ENCODE data around the gene DIP2C.

Gene DIP2C

DNA sequence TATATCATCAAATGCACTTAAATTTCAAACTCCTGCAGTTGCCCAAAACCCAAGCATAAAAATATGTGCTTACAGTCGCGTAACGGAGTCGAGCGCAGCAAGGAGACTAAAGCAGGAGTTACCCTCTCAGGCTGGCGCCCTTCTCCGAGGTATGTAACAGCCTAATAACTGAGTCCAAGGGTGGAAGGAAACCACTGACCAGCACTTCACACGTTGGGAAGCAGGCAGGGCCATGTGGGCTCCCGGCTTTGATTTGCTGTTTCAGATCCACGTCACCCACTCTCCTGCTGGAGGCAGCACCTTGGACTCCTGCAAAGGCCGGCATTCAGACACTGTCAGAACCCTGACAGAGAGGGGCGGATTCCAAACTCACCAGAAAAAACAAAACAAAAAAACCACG is 123.8 kb downstream of the DIP2C start:
- no peak for DNase-seq

DNA sequence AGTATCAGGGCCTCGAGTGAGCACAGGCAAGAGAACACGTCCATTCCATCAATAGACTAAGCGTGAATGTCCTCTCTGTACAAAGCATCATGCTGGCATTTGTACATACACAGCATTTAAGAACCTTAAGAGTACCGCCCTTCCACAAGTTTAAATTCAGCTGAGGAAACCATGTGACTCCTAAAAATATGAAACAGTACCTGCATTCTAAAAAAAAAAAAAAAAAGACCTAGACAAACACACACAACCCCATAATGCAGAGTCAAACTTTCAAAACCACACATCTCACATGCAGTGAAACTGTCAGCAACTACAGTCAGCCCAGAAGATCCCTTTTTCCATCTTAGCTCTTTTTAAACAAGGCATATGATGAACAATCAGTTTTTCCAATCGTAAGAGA is 124.3 kb downstream of the DIP2C start:
- DNase-seq = no peak

DNA sequence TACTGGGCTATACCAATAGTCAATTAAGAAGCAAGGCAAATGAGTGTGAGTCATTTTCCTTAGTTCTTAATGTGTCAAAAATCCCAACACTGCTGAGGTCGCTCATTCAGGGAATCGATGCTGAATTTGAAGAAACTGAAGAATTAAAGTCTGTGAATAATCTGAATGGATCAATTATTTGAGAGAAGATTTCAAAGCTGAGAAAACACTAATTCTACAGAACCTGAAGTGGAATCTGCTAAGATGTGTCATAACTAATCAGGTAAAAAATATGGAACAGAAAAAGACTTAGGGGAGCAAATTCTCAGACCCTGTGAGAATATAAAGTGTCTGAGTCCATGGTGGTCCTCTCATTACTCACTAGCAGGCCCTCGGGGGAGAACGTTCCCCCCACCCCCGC is 125.6 kb downstream of the DIP2C start:
- no peak for DNase-seq

DNA sequence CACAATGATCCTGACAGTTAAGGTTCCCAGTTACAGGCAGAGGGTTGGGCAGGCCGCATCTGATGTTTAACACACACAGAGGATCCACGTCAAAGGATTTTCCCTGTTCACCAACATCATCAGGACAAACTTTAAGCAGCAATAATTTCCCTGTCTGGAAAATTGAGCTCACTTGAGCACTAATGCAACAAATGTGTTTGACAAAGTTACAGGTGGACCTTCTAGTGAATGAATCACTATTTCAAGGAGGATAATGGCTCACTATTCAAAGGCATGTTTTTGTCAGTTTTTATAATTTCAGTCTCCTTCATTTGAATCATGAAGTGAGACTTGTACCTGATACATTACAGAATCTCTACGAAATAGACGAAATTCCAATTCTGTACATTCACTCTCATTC is 127.3 kb downstream of the DIP2C start:
- DNase-seq = no peak

DNA sequence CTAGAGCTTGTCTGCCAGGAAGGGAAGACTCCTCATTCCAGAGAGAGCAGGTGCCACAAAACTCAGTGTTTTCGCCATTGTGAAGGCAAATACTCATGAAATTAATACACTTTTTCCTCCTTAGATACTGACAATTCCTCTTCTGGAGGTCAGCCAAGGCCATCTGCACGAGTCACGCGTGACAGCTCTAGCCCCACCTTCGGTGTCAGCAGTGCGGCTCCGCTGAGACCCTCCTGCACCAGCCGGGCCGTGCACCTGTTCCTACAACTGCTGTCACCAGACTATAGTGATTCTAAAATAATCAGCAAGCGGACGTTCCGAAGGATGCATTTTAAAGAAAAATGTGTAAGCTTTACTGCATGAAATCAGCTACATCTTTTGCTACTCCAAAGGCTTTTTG is 127.7 kb downstream of the DIP2C start:
- no peak for DNase-seq

DNA sequence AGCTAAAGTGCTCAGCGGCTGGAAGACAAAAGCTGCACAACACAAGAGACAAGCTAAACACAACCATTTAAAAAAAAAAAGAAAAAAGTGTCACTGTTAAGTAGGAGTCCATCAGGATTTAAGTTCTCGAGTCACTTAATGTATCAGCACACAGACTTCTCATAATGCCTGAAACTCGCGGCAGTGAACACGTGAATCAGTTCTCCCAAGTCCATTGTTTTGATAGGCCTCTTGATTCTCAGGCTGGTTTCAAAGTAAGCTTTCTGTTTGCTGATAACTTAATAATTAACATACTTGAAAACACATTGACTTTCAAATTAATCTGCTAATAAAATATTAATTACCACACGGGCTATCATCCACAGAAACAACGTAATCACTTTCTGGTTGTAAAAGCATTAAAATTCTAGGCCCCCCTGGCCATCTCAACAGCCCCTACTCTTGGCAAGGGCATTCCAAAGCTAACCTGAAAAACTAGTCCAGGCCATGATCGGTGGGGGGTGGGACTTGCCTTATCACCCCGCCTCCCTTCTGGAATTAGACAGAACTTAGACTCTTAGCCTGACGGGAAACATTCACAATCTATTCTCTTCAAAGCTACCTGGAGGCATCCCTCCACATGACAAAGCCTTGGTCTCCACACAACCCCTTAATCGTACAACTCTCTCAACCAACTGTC is 129.0 kb downstream of the DIP2C start:
- DNase-seq = no peak

DNA sequence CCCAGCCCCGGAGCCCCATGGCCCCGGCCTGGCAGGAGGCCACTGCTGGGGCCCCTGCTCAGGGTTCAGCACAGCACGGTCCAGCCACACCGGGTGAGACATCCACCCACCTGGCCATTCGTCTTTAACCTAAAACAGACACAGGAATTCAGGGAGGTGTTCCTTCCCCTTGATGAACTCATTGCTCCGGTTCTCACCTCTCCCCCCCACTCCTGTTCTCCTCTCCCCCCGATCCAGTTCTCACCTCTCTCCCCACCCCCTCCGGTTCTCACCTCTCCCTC is 129.8 kb downstream of the DIP2C start:
- DNase-seq = no peak

DNA sequence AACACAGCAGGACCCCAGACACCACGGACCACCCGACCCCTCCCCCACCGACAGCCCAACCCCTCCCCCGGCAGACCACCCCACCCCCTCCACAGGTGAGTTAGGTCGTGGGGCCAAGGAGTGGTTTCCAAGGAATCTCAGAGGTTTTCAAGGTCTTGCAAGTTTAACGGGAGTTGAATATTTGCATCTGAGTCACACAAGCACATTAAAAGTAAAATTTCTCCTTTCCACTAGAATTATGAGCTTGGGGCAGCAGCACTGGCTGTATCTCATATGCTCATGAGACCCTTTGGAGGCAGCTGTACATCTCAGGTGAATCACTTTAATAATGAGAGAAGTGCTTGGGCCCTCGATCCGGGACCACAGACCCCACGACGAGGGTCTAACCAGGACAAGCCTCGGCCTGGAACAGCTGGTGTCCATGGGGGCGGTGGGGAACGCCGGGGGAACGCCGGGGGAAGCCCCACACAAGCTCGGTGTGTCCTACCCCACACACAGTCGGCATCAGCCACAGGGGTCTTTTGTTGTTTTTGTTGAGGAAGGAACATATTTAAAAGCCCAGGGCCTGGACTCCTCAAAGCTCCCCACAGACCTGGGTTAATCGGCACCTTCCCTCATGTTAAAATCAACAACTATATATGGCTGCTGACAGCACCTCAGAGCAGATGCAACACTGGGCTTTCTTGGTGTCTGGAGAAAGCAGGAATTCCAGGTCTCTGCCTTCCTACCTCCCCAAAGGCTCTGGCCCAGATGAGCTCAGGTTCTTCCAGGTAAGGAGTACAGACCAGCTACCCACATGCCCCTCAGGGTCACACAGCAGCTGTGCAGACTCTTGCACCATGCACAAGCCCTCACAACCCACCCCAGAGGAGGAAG is 130.3 kb downstream of the DIP2C start:
- no peak for DNase-seq

DNA sequence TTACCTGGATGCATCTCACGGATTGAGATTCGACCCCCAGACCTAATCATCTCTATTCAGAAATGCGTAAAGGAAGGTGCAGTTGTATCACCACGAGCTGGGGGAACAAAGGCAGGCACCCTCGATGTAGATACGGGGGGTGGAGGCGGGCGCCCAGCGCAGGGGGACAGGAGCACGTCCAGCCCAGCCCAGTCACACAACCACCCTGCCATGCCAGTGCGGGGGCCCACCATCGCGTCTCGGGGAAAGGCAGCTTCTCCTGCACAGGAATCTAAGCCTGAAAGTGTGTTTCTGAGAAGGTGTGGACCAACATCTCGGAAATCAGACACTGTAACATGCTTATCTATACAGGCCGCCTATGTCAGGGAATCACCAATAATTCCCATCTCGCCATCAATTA is 131.1 kb downstream of the DIP2C start:
- DNase-seq = no peak

DNA sequence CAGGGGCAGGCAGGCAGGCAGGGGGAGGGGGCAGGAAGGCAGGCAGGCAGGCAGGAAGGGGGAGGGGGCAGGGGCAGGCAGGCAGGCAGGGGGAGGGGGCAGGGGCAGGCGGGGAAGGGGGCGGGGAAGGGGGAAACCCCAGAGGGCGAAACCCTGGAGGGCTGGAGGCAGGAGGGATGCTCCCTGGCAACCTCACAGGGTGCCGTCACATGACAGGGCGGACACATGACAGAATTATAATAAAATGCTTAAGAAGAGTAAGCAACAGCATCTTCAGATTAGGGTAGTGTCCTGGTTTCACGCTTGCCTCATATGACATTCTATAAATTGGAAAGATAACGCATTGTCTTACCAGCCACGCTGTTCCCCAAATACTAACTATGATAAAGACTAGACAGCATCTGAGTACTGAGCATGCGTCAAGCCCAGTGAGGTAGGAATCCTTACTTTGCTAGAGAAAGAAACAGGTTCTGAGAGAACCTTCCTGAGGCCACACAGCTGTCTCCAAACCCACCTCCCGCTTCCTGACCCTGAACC is 131.6 kb downstream of the DIP2C start:
- DNase-seq = no peak

DNA sequence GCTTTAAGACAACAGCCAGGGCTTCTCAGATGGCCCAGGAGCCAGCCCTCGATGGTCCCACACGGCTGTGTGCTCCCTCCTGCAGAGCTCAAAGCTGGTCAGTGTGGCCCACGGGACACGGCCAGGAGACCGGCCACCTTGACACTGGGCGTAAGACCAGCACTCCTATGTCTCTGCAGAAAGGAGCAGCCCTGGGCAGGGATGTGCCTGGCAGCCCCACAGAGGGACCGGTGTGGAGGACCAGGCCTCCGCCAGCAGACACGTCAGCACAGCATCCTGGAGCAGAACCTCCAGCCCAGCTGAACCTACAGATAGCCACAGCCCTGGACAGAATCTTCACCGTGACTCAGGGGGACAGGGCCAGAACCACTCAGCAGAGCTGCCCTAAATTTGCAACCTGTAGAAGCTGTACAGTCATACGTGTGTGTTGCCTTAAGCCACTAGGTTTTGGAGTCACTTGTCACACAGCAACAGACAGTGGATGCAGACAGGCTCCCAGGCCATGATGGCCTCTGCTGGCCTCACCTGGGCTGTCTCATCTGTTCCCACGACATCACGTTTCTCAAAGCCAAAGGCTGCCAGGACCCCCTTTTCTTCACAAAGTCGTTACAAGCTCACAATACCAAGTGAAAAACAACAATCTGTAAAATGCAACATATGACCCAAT is 132.4 kb downstream of the DIP2C start:
- no peak for DNase-seq

DNA sequence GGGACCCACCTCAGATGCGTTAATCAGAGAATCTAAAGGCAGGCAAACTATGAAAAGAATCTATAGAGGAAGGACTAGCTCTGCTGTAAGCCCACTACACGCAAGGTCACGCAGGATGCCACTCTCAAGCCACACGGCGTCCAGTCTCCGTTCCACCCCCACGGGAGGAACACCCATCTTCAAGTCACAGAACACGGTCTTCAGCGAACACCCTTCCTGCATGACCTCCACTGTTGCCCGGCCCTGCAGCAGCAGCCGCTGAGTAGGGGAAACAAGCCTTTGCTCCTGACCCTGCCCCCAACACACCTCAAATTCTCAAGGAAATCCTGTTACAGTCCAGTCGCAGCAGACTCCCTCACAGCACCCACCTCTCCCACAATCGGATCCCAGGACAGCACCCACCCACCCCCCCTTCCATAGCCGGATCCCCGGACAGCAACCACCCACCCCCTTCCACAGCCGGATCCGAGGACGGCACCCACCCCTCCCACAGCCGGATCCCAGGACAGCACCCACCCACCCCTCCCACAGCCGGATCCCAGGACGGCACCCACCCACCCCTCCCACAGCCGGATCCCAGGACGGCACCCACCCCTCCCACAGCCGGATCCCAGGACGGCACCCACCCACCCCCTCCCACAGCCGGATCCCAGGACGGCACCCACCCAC is 133.7 kb downstream of the DIP2C start:
- no peak for DNase-seq

DNA sequence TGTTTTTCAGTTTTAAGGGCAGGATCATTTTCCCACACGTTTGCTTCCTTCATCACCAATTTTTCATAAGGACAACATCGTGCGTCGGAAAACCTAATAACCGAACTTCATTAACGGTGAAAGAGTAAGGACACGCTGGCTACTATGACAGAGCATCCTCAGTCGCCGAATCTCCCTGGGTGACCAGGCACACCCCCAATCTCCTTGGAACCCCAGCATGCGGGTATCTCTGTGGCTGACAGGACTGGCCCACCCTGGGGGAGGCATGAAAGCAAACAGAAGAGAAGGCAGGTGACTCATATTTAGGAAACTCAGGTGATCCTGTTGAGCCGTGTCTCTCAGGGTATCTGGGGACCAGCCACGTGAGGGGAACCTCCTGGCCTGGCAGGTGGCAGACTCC is 134.2 kb downstream of the DIP2C start:
- DNase-seq = no peak

DNA sequence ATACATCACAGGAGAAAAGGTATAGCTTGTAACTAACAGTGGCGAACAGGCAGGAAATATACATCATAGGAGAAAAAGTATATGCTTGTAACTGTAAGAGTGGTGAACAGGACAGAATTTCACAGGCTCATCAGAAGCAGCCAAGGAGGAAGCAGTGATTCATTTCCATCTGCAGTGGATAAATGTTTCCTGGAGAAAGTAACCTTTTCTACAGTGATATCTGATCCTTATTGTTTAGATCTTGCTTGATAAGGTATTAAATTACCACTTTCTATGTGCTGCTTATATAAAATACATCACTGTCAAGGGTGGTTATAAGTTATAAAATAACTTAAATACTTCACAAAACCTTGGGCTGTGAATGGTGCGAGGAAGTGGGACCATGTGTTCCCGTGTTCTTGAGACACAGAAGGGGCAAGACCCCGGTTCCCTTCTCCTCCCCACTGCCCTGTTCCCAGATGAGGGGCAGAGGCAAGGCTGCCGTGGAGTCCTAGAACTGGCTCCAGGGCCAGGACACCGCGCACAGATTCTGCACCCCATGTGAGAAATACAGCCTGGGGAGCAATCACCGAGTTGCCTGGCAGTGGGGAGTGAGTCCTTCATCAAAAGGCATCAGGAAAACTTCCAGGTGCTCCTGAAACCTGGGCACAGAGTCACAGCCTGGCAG is 135.2 kb downstream of the DIP2C start:
- DNase-seq = peak; percentile 5

DNA sequence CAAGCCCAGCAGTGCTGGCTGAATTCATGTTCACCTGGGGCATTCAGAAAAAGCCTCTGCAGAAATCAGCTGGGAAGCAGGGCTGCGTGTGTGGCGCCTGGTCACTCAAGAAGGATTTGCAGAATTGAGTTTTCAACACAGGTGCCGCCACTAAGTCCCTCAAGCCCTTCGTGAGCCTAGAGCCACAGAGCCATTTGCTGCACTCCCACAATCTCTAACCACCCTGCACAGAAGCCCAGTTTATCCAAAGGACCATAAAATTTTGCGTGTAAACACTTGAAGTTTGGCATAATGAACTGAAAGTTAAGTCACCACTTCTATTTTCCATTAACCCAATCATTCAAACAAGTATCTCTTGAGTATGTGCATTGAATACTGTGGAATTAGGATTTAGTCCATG is 136.2 kb downstream of the DIP2C start:
- DNase-seq = no peak

DNA sequence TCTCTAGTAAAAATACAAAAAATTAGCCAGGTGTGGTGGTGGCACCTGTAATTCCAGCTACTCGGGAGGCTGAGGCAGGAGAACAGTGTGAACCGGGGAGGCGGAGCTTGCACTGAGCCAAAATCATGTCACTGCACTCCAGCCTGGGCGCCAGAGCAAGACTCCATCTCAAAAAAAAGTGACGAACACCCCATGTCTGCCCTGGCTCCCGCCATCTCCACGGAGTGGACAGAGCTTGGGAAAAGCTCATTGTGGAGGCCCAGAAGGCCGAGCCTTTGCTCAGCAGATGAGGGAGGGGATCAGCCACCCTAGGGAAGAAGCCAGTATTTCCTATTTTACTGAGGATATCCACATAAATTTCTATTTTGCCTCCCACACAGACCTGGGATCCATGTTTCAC is 136.8 kb downstream of the DIP2C start:
- DNase-seq = no peak

DNA sequence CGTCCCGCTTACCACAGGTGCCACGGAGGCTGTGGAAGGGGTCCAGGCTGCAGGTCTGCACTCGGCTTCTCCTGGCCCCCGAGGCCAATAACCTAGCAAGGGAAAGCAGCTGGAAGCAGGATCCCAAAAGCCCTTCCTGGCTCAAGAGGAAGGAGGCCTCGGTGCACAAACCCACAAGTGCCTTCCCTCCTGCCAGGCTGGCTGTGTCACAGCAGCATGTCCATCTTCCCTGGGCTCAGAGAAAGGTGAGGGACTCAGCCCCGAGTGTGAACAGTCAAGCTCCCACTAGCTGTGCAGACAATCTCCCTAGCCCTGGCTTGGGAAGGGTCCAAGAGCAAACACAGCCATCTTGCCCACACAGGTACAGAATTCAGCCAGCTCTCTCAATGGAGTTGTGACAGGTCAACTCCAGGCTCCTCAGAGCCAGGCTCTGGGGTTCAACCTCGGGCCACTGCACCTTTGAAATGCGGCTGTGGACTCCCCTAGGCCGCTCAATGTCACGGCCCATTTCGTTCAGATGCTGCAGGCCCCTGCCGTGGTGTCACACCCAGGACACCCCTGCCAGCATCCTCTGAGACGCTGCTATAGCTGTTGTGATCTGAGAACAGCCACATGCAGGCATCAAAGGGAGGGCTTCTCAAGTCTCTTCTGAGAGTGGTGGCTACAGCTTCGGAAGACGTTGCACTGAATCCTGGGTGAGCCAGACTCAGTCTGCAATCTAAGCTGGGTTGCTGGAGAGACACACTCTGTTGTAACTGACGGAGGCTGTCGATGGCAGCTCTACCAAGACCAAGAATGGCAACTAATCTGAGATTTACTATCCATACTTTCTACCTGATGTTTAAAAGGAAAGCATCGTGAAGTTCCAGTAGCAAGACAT is 137.9 kb downstream of the DIP2C start:
- DNase-seq = no peak

DNA sequence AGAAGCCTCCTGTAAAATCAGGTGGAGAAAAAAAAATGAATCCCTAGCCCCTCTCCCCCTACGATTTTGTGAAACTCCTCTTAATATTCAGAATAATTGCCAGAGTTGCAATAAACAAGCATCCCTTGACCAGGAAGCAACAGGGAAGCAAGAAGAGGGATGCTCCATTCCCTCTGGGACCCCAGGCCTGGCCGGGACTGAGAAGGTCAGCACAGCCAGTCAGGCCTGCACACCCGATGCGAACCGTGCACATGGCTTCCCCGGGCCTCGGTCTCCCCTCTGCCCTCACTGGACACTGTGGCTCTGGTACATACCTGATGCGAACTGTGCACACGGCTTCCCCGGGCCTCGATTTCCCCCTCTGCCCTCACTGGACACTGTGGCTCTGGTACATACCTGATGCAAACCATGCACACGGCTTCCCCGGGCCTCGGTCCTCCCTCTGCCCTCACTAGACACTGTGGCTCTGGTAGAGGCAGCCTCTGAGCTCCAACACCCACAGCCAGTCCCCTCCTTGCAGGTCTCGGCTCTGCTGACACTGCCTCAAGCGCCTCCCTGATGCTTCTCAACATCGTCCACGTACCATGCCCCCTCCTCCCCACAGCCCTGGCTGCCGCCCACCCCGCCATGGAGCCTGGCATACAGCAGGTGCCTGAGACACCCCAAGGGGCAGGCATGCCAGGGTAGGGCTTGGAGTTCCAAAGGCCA is 138.6 kb downstream of the DIP2C start:
- DNase-seq = no peak

DNA sequence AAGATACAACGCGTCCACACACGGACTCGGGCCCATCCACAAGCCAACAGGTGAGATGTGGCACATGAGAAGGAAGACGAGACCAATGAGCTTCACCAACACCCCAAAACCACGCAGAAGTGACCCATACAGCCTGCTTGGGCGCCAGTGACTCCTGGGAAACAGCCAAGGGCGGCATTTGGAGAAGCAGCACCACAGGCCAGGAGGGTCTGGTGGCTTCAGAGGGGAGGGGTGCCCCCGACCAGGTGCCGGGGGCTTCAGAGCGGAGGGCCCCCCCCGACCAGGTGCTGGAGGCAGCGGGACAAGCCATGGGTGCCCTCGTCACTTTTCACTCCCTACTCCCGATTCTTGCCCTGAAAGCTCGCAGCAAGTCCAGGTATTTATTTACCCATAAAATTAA is 140.1 kb downstream of the DIP2C start:
- DNase-seq = no peak

DNA sequence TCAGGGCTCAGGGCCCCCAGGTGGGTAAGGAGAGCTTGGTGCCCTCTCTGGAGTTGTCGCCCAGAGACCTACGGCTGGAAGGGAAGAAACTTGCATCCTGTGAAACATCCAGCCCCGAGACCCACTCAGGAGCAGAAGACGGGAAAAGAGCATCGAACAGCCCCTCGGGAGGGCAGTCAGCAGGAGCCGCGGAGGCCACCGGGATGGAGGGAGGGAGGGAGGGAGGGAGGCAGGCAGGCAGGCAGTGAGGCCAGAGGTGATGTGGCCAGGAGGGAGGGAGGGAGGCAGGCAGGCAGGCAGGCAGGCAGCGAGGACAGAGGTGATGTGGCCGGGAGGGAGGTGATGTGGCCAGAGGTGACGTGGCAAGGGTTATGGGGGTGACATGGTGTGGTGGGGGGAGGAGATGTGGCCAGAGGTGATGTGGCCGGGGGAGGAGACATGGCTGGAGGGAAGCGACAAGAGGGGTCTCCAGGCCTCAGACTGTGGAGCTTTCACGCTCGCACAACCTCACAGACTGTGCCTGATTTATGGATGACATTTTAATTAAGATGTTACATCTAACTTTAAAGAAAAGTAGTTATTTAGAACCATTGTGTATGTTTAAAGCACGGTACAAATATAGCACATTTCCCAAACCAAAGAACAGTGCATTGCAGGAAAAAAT is 141.1 kb downstream of the DIP2C start:
- DNase-seq = peak; percentile 44
